MV-4-11 (cell line): ENCODE results near the gene LAMA3.

ENCODE experiments used
- DNase-seq: peaks from one replicate; lab custom pipeline; 2025; lab: John Stamatoyannopoulos, UW

LAMA3 gene, protein sequence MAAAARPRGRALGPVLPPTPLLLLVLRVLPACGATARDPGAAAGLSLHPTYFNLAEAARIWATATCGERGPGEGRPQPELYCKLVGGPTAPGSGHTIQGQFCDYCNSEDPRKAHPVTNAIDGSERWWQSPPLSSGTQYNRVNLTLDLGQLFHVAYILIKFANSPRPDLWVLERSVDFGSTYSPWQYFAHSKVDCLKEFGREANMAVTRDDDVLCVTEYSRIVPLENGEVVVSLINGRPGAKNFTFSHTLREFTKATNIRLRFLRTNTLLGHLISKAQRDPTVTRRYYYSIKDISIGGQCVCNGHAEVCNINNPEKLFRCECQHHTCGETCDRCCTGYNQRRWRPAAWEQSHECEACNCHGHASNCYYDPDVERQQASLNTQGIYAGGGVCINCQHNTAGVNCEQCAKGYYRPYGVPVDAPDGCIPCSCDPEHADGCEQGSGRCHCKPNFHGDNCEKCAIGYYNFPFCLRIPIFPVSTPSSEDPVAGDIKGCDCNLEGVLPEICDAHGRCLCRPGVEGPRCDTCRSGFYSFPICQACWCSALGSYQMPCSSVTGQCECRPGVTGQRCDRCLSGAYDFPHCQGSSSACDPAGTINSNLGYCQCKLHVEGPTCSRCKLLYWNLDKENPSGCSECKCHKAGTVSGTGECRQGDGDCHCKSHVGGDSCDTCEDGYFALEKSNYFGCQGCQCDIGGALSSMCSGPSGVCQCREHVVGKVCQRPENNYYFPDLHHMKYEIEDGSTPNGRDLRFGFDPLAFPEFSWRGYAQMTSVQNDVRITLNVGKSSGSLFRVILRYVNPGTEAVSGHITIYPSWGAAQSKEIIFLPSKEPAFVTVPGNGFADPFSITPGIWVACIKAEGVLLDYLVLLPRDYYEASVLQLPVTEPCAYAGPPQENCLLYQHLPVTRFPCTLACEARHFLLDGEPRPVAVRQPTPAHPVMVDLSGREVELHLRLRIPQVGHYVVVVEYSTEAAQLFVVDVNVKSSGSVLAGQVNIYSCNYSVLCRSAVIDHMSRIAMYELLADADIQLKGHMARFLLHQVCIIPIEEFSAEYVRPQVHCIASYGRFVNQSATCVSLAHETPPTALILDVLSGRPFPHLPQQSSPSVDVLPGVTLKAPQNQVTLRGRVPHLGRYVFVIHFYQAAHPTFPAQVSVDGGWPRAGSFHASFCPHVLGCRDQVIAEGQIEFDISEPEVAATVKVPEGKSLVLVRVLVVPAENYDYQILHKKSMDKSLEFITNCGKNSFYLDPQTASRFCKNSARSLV (N-terminal part only)

DNA sequence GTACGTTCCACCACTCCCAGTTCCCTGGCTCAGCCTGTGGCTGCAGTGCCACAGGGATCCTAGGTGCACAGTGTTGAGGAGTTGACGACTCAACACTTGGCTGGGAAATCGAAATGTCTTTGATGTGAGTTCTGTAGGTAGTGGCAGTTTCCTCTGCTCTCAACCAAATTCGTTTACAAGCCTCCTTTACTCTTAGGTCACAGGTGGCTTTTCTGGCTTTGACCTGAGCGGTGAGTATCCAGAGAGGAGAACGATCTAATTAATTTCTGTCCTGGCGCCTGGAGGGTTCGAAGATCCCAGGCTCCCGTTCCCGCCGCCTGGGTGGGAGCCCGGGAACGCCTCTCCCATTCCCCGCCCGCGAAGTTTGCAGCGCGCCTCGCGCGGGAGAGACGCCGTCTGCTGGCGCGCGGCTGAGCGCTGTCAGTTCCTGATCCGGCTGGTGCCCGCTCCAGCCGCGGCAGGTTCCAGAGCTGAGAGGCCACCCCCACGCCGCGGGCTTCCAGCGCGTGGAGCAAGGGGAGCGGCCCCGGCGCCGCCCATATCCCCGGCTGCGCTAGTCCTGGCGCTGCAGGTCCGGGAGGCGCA lies at the start of gene LAMA3:
Gene LAMA3 (plus strand): TSS at position 423 of the 585 bp plus-strand sequence. CDS start 231 bp downstream, outside the sequence.
- DNase-seq: peak; percentile 1

DNA sequence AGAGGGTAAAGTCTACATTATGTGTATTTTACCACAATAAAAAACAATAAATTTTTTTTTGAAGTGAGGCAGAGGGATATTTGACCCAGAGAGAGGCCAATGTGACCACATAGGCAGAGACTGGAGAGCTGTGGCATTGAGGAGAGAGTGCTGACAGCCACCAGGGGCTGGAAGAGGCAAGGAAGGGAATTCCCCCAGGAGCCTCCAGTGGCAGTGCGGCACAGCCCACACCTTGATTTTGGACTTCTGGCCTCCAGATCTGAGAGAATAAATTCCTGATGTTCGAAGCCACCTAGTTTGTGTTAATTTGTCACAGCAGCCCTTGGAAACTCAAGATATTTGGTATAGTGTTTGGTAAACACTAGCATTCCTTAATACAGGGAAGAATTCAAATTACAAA lies 49.2 kb upstream of the LAMA3 start:
- no peak for DNase-seq

DNA sequence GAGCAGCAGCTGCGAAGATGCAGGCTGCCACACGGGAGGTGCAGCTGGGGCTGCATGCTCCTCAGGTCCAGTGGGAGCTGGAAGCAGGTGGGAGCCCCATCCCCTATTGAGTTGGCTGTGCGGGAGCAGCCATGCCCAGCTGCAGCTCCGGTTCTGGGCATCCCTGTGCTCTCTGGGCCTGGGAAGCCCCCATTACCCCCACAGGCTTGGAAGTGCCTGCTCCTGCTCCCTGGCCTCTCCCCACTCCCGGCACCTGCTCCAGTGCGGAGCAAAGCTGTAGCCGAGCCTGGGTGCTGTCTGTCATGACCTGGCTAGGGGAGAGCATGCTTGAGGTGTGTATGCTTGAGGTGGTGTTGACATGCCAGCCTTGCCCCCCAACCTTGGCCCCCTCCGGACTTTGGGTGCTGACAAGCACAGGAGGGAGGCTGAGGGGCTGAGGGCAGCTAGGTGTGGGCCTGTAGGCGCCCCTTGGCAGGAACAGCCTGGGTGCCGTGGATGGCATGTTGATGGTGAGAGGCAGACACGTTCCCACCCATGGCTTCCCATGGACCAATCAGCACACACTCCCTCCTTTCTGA lies 48.0 kb upstream of the LAMA3 start:
- DNase-seq: no peak

DNA sequence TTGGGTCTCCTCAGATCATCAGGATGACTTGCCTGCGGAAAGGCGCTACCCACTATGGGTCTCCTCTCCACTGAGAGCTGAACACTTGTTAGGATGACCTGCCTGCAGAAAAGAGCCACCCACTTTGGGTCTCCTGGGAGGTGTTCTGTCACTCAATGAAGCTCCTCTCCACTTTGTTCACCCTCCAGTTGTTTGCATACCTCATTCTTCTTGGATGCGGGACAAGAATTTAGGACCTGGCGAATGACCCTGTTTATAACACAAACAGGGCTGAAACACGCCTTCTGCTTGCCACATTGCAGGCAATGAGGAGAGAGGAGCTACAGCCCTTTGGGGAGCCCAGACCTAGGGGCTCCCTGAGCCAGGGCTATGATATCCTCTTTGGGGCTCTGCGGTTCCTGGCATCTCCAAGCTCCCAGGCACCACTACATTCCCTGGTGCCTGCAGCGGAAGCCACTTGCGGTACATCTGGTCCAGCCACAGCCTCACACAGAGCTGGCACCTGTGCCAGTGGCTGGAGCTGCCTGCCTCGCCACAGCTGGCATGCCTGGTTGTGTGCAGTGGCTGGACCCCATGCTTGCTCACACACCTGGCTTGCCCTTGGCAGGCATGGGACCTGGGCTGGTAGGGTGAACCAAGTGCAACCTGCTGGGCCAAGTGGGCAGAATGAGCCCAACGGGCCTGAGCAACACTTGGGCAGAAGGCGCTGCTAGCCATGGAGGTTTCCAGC lies 47.2 kb upstream of the LAMA3 start:
- DNase-seq: no peak

DNA sequence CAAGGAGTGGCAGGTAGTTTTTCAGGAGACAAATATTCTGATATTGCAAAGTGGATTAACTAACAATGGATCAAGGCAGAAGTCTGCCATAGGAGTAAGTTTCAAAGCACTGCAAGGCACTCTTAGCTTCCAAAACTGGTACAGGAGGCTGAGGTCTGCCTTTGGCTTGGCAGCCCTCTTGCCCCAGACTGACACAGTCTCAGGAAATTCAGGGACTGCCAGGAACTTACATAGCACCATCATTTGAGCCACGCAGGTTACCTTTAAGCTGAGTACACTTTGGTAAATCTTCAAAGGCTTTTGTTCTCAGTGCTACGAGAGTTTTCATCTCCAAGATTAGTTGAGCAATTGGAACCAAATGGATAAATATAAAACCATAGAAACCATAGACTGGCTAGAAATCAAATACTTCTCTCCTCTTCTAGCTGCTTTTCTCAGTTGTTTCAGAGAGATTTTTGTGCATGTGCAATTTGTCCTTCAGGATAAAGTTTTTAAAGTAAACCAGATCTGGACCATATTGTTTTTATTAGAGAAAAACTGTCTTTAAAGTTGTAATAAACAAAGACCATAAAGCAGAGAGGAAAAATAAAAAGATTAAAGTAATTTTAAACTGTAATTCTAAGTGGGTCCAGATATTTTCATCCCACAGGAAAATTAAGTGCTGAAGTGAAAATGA lies 45.3 kb upstream of the LAMA3 start:
- no peak for DNase-seq

DNA sequence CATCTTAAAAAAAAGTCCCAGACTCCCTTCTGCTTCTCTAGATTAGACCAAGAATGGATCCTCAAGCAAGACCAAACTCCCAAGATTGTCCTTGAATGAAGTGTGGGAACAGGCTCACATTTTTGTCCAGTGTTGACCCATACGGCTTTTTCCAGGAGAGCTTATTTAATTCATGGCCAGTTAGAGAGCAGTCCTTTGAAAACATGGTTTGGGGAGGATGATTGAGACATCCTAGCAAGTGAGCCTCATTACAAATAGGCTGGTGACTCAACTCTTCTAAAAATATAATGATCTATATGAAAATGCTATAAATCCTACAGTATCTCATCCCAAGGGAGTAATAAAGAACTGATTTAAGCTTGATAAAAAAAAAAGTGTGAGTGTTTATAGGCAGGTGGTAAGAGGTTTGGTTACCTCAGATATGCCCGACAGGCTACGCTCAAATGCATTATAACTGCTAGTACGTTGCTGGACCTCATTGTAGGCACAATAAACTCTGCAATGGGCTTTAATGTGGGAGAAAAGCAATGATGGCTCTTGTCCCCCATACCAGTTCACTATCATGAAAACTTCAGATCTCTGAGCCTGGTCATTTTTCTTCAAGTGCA lies 43.6 kb upstream of the LAMA3 start:
- no peak for DNase-seq

DNA sequence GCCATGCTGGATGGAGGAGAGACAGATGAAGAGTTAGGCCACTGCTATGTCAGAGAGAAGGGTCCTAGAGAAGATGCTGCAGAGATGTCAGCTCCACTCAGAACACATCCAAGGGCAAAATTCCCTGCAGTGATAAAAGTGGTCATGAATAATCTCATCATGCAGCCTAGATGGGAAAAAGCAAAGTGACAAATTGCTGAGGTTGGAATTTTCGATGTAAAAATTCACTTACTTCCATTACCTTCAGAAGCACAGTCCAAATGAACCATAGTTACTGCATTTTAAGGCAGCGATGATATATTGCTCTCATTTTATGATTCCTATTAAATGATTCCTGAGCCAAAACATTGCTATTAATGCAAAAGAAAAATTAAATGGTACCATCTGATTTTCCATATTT lies 43.0 kb upstream of the LAMA3 start:
- DNase-seq: no peak

DNA sequence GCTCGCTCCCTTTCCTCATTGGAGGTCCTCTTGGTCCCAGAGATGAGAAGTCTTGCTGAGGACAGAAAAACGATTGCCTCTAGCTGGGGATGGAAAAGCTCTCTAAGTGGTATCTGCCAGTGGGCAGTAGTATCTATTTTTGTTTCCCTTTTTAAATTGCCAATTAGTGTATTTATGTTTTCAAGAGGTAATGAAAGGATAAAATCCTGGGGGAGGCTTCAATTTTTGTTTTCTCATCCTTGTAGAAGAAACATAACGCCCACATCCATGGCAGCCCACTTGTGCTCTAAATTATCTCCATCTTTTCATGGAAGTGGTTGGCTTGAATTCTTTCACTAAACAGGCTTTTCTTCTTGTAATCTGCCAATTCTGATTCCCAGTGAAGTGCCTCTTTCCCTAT lies 40.8 kb upstream of the LAMA3 start:
- no peak for DNase-seq

DNA sequence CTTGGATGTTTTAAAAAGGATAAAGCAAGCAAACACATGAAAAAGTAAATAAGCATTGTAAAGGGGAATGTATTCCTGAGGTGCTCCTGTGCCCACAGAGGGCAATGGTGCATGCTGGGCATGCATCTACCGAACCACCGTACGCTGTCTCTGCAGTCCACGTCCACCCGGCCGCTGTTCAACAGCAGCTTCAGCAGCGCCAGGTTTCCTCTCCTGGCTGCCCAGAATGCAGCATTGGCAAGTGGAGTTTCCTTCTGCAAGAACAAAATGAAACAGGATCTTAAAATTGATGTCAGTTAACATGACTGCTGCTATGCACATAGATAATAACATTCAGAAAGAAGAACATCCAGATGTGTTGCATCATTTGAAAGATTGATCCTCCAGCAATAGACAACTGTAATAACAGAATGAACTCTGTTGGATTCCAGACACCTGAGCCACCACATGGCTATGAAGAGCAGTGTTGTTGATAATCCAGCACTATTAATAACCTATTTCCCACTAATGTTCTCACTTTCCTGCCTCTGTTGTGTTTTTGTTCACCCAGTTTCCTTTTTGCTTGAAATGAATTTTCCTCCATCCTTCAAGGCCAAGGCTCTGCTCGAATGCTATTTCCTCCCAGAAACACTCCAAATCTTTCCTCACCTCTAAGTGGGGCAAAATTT lies 40.2 kb upstream of the LAMA3 start:
- peak; percentile 58 for DNase-seq

DNA sequence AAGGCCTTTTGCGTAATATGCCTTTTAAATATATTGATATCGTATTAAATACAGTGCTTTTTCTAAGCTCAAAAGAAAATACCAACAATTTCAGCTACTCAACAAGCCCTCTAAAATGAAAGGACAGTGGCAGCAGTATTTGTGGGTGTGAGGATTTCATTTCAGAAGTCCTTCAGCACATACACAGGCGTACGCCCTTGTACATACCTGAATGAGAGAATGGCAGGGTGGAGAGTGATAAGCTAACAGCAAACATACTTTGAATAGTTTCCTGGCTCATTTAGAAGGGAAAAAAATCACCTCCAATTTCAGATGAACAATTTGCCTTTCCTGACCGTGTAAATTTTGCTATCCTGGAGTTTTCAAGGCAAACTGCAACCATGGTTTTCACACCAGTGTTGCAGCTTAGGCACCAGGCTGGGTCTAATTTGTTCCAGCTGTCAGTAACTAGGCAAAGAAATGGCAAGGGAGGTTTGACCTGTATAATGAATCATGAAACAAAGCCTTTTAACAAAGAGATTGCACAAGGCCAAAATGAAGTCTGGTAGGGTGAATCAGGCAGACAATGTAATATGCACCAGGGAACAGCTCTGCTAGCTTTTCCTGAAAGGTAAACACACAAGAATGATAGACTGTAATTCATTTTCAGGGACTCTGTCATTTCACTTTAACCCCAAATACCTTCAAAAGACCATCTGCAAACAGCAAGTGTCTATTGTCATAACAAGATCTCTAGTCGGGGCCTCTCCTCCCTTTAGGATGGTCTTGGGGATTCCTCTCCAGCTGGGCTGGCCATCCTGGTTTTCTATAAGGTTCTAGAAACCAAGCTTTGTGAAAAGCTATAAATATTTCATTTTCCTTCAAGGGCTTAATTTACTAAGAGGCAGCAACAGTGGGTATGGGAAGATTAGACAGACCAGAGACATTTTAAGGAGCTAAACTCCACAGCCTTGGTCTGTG lies 38.0 kb upstream of the LAMA3 start:
- DNase-seq: peak; percentile 57

DNA sequence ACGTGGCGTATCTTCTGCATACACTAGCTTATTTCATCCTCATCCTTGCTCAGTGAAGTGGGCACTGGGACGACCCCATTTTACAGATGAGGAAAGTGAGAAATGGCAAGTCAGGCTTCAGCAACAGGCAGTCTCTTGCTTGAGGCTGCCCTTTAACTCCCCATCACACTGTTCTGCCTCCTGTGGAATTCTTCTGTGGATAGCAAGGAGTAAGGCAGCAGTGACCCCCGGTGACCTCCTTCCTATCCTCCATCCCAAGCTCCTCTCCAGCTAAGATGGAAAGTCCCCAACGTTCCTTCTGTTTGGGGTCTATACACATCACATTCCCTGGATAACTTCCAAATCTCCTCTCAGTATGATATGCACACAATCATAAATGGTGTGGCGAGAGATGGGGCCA lies 37.0 kb upstream of the LAMA3 start:
- no peak for DNase-seq

DNA sequence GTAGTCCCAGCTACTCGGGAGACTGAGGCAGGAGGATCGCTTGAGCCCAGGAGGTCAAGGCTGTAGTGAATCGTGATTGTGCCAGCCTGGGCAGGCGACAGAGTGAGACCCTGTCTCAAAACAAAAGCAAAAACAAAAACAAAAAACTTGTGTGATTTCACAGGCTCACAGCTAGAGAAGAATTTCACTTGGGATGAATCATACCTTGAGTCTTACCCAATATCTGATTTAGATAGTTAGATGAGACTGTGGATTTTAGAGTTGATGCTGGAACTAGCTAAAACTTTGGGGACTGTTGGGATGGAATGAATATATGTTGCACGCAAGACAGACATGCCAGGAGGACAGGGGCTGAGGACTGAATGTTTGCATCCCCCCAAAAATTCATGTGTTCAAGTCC lies 31.0 kb upstream of the LAMA3 start:
- no peak for DNase-seq

DNA sequence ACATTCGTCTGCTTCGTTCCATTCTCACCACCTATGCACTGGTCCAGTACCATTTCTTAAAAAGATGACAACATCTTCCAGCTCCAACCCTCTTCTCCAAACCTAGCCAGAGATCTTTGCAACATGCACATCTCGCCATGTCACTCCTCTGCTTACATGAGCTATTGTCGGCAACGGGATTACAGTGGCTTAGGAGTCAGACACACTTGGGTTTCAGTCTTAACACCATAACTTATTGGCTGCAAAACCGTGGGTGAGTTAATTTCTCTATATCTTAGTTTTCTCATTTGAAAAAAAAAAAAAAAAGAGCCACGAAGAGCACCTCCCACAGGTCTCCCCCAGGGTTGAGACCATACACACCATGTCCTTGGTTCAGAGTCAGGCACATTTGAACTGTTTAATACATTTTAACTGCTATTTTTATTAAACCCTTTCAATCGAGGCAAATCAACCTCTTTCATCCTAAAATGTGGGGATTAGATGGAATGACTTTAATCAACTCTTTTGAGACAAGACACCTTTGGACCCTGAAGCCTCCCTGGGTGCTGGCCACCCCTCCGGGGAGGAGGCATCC lies 27.4 kb upstream of the LAMA3 start:
- peak; percentile 76 for DNase-seq

DNA sequence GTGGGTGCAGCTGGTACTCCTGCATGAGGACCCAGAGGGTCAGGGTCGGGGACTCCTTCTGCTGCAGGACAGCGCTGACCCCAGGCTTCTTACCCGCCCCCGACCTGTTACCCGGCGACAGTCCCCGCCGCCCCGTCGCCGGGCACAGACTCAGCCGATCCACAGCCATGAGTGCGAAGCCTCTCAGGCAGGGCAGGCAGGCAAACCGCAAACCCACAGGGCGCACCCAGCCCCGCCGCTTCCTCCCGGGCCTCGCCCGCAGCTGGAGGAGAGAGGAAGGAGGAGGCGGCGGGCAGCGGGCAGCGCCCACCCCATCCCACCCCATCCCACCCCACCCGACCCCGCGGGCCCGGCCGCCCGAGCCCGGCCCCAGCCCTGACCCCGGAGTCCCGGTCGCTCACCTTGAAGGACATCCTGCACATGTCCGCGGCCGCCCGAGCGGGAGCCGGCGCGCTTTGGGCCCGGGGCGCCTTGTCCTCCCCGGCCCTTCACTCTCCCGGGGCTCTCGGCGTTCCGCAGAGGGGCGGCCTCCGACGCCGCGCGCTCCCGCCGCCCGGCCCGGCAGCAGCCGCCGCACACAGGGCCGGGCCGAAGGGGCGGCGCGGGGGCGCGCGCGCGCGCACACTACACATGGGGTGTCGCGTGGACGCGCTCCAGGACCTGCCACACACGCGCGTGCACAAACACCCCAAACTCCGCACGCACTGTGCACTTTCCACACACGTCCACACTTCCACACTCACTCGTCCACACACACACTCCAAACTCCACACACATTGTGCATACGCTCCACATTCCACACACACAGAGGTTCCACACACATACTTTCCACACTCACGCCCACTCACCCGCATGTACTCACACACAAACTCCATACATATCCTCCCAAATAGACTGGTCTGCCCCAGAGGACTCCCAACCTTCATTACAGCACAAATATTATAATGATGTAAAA lies 26.7 kb upstream of the LAMA3 start, which contains the start of gene ANKRD29:
Gene ANKRD29 (minus strand): TSS at position 603 of the 955 bp plus-strand sequence. CDS start 181 bp downstream, at position 422.
- peak; percentile 51 for DNase-seq

DNA sequence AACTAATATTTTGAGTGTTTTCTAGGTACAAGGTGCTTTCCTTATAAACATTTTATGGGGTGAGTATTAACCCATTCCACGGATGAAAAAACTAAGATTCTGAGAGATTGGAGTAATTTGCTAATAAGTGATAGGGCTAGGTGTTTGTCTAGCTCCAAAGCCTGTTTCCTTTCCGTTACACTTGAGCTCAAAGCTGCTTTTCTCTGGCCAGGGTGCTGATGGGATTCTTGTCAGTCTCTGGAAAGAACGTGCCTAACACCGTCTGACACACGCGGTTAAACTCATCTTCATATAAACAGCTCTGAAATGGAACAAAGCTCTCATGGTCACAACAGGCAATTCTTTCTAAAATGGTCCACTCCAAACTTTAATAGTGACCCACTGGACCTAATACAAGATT lies 24.6 kb upstream of the LAMA3 start:
- DNase-seq: no peak

DNA sequence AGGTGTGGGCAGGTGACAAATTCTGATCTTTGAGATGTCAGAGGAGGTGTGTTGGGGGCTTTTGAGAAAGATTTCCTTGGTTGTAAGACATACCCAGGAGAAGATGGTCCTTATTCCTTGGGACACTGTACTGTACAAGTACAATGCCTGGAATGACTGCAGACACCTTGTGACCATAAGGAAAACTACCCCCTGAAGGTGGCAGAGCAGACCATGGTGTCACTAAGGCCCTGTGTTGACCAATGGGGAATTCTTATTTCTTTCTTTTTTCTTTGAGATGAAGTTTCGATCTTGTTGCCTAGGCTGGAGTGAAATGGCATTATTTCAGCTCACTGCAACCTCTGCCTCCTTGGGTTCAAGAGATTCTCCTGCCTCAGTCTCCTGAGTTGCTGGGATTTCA lies 22.1 kb upstream of the LAMA3 start:
- DNase-seq: no peak
